ENCODE data around the gene NUP62CL.
"Not testable (repeated sequence)": the region's sequence is repeated elsewhere in the genome, so short reads cannot be mapped to it uniquely, and the experiment has no call there.

Gene NUP62CL

GRCh38 chrX:107207089-107207488, 856 bp upstream of the NUP62CL start:
- H3K4me3 ChIP-seq (ENCODE audit: low read depth, low read length): no peak overlapping the region
- TF ChIP-seq, protein P1, sequence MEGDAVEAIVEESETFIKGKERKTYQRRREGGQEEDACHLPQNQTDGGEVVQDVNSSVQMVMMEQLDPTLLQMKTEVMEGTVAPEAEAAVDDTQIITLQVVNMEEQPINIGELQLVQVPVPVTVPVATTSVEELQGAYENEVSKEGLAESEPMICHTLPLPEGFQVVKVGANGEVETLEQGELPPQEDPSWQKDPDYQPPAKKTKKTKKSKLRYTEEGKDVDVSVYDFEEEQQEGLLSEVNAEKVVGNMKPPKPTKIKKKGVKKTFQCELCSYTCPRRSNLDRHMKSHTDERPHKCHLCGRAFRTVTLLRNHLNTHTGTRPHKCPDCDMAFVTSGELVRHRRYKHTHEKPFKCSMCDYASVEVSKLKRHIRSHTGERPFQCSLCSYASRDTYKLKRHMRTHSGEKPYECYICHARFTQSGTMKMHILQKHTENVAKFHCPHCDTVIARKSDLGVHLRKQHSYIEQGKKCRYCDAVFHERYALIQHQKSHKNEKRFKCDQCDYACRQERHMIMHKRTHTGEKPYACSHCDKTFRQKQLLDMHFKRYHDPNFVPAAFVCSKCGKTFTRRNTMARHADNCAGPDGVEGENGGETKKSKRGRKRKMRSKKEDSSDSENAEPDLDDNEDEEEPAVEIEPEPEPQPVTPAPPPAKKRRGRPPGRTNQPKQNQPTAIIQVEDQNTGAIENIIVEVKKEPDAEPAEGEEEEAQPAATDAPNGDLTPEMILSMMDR (conservative IDR thresholded peaks at IDR 0.05; ENCODE audit: low read depth, low read length): no peak
- DNase-seq (ENCODE audit: low read depth): no peak

DNA sequence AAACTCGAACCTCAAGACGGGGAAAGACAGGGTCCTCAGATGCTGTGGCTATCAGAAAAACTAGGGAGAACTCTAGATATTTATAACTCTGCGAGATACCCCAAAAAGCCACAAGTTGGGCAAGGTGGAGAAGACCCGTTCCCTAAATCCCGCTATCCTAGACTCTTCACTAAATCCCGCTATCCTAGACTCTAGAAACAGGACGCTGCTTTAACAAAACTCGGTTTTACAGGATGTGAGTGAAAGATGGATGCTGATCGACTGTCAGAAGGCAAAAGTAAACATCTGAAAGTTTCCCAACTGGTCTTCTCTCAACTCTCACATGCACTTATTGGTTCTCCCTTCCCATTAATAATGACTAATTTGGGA, 448 bp upstream of the NUP62CL start:
- DNase-seq (ENCODE audit: low read depth): no peak
- no peak overlapping the region for H3K4me3 ChIP-seq (ENCODE audit: low read depth, low read length)

GRCh38 chrX:107204068-107204605, 2.1 kb downstream of the NUP62CL start:
- DNase-seq (ENCODE audit: low read depth): no peak
- TF ChIP-seq, protein P1 (conservative IDR thresholded peaks at IDR 0.05; ENCODE audit: low read depth, low read length): no peak
- H3K4me3 ChIP-seq (ENCODE audit: low read depth, low read length): no peak overlapping the region

More for the DNA sequence above, 448 bp upstream of the NUP62CL start:
- TF ChIP-seq, protein P1 (conservative IDR thresholded peaks at IDR 0.05; ENCODE audit: low read depth, low read length): no peak

GRCh38 chrX:107199491-107199890, 6.7 kb downstream of the NUP62CL start:
- DNase-seq (ENCODE audit: low read depth): no peak
- TF ChIP-seq, protein P1 (conservative IDR thresholded peaks at IDR 0.05; ENCODE audit: low read depth, low read length): no peak
- no peak overlapping the region for H3K4me3 ChIP-seq (ENCODE audit: low read depth, low read length)

GRCh38 chrX:107198074-107198473, 8.2 kb downstream of the NUP62CL start:
- H3K4me3 ChIP-seq (ENCODE audit: low read depth, low read length); DNase-seq (ENCODE audit: low read depth): not testable (repeated sequence)

DNA sequence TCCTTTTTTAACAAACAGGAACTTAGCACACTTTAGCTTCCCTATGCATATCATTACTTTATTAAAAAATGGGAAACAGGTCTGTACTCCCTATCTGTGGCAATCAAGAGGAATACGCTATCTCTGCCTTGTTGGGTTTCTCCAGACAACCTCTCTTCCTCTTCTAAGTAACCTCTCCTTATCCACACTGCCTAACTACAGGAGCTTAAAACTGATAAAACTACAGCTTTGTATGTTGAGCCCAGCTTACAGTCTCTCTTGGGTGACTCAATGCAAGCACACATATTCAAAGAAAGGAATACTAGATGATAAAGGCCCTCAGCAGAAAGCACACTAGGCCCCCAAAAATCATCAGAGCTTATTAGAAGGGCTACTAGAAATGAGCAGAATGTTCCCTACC, 8.9 kb downstream of the NUP62CL start:
- TF ChIP-seq, protein P1 (conservative IDR thresholded peaks at IDR 0.05; ENCODE audit: low read depth, low read length): no peak
- DNase-seq (ENCODE audit: low read depth): no peak
- no peak overlapping the region for H3K4me3 ChIP-seq (ENCODE audit: low read depth, low read length)

DNA sequence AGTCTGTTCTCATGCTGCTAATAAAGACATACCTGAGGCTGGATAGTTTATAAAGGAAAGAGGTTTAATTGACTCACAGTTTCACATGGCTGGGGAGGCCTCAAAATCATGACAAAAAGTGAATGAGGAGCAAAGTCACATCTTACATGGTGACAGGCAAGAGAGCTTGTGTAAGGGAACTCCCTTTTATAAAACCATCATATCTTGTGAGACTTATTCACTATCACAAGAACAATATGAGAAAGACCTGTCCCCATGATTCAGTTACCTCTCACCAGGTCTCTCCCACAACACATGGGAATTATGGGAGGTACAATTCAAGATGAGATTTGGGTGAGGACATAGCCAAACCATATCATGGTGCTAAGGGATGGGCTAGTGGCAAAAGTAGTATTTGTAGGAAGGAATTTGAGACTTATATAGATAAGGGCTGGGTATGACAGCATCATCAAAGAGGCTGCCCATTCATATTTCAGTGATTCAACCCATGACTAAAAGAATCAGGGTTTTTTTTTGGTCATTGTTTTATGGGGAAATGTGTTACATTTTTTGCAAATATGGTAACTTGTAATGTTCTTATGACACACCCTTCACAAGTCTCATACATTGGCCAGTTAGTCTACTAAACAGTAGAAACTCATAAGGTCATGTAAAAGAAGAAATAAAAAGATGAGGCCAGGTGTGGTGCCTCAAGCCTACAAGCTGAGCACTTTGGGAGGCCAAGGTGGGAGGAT, 34.7 kb downstream of the NUP62CL start:
- DNase-seq (ENCODE audit: low read depth): no peak
- H3K4me3 ChIP-seq (ENCODE audit: low read depth, low read length): no peak overlapping the region
- TF ChIP-seq, protein P1 (conservative IDR thresholded peaks at IDR 0.05; ENCODE audit: low read depth, low read length): no peak

Measured in choroid plexus epithelial cell (primary cell).